HCT116 (cell line): ENCODE data around the gene SCGB1A1. TPM values are rescaled to one million over a fixed set of nuclear protein-coding genes. Genes with fewer than 3 reads are reported as not detected.

ENCODE experiments used
- ATAC-seq: fragments of 200-7000 bp; cut with Tn5 transposase; 2 replicates; pipeline ENCODE4 v1.9.1; 2020; ENCODE audit warnings: mild to moderate bottlenecking, moderate library complexity
- BruUV-seq: library from RNA; stranded (reverse); fragments of 400-500 nt; replicated peaks from 2 replicates; lab custom pipeline; 2021; lab: Mats Ljungman, UMichigan
- CTCF ChIA-PET: fragments of 300-600 bp; sonication (Branson Sonifier 250); formaldehyde crosslinking; loops from one replicate; lab custom pipeline; 2021; ENCODE audit warnings: antibody characterized with exemption; lab: Charles Lee
- POLR2A ChIA-PET: fragments of 300-600, 350-600 bp; sonication (Branson Sonifier 250); formaldehyde crosslinking; loops from one replicate; lab custom pipeline; 2021; ENCODE audit warnings: antibody characterized with exemption; lab: Charles Lee
- RAD21 ChIA-PET, 2 experiments: fragments of 300-600 bp; sonication (Branson Sonifier 250); formaldehyde crosslinking; loops; one replicate each; lab custom pipeline; 2023; ENCODE audit warnings: low total read pairs in 2 of 2; ENCODE audit not compliant: uncharacterized antibody in 2 of 2, unreplicated experiment in 2 of 2, low non-redundant PET in 1 of 2; lab: Charles Lee
- DNase-seq: peaks from one replicate; pipeline ENCODE4 v3.0.0-alpha.2; 2010; ENCODE audit warnings: low read depth, low spot score
- H2AFZ ChIP-seq: fragments of 200-600 bp; shearing (Covaris generic), sonication (generic); 2 replicates; pipeline ENCODE4 v1.6.1; 2017; ENCODE audit warnings: low read depth, mixed run types, mixed read lengths, antibody characterized with exemption, low read length; ENCODE audit not compliant: poor library complexity, severe bottlenecking
- H3K27ac ChIP-seq: 2 replicates; pipeline ENCODE4 v1.5.1; 2012; ENCODE audit warnings: low read depth, low read length
- H3K27me3 ChIP-seq: fragments of 200-600 bp; sonication (generic); 2 replicates; pipeline ENCODE4 v1.6.1; 2016; ENCODE audit warnings: mixed run types, low read length, mixed read lengths; ENCODE audit not compliant: insufficient read depth
- H3K36me3 ChIP-seq, 2 experiments: fragments of 200-500 bp in 1 of 2; fragments of 200-600 bp in 1 of 2; sonication (Bioruptor generic) in 1 of 2; sonication (generic) in 1 of 2; 2 replicates each; pipeline versions ENCODE4 v1.5.1 to v1.6.1; 2014 to 2016; ENCODE audit warnings: low read length in 2 of 2, inconsistent platforms in 1 of 2, mixed read lengths in 1 of 2, mixed run types in 1 of 2; ENCODE audit not compliant: insufficient read depth in 2 of 2, control insufficient read depth in 1 of 2
- H3K4me1 ChIP-seq, 2 experiments: fragments of 200-600 bp in 1 of 2; sonication (generic) in 1 of 2; 2 replicates each; pipeline versions ENCODE4 v1.5.1 to v1.6.1; 2012 to 2017; ENCODE audit warnings: low read length in 2 of 2, inconsistent platforms in 1 of 2, mild to moderate bottlenecking in 1 of 2, mixed read lengths in 1 of 2, mixed run types in 1 of 2, moderate library complexity in 1 of 2; ENCODE audit not compliant: insufficient read depth in 2 of 2, control insufficient read depth in 1 of 2
- H3K4me2 ChIP-seq: fragments of 200-600 bp; sonication (generic); 2 replicates; pipeline ENCODE4 v1.6.1; 2017; ENCODE audit warnings: mixed run types, low read length, mixed read lengths
- H3K4me3 ChIP-seq, 2 experiments: fragments of 200-600 bp in 1 of 2; sonication (generic) in 1 of 2; replicated peaks in 1 of 2; 2 replicates each; pipeline ENCODE4 v1.5.1; 2011 to 2016; ENCODE audit warnings: low read length in 2 of 2, control low read depth in 1 of 2, low read depth in 1 of 2, mild to moderate bottlenecking in 1 of 2, mixed read lengths in 1 of 2, mixed run types in 1 of 2
- H3K79me2 ChIP-seq: fragments of 200-600 bp; sonication (generic); 2 replicates; pipeline ENCODE4 v1.6.1; 2017; ENCODE audit warnings: mild to moderate bottlenecking, mixed run types, low read length, moderate library complexity, mixed read lengths; ENCODE audit not compliant: insufficient read depth
- H3K9ac ChIP-seq: fragments of 200-600 bp; sonication (generic); 2 replicates; pipeline ENCODE4 v1.6.1; 2016; ENCODE audit warnings: low read length, mixed read lengths
- H3K9me2 ChIP-seq: fragments of 200-600 bp; sonication (generic), shearing (Covaris generic); 2 replicates; pipeline ENCODE4 v1.6.1; 2017; ENCODE audit warnings: mixed run types, mild to moderate bottlenecking, moderate library complexity; ENCODE audit not compliant: insufficient read depth
- H3K9me3 ChIP-seq, 2 experiments: fragments of 200-500 bp in 1 of 2; fragments of 200-600 bp in 1 of 2; sonication (Bioruptor generic) in 1 of 2; sonication (generic) in 1 of 2; 2 replicates each; pipeline ENCODE4 v1.6.1; 2014 to 2017; ENCODE audit warnings: low read length in 2 of 2, mixed read lengths in 2 of 2, inconsistent platforms in 1 of 2, low read depth in 1 of 2, mild to moderate bottlenecking in 1 of 2, mixed run types in 1 of 2, moderate library complexity in 1 of 2; ENCODE audit not compliant: control insufficient read depth in 1 of 2, insufficient read depth in 1 of 2
- H4K20me1 ChIP-seq: fragments of 200-600 bp; sonication (generic), shearing (Covaris generic); 2 replicates; pipeline ENCODE4 v1.6.1; 2017; ENCODE audit warnings: mixed run types, mild to moderate bottlenecking, moderate library complexity; ENCODE audit not compliant: insufficient read depth
- CBX3 ChIP-seq: IDR thresholded peaks from 2 replicates; pipeline ENCODE4 v1.6.1; 2012; ENCODE audit warnings: low read depth
- CEBPB ChIP-seq: IDR thresholded peaks from 2 replicates; pipeline ENCODE4 v1.6.1; 2012; ENCODE audit warnings: low read depth
- CTCF ChIP-seq, 3 experiments: fragments of 200-600 bp in 1 of 3; sonication (generic) in 1 of 3; IDR thresholded peaks in 2 of 3; conservative IDR thresholded peaks in 1 of 3; 2 replicates each; pipeline ENCODE4 v1.5.1; 2012 to 2017; ENCODE audit warnings: low read depth in 2 of 3, low read length in 2 of 3, antibody characterized with exemption in 1 of 3, borderline replicate concordance in 1 of 3, control low read depth in 1 of 3, mild to moderate bottlenecking in 1 of 3, mixed read lengths in 1 of 3, mixed run types in 1 of 3, moderate library complexity in 1 of 3; ENCODE audit not compliant: insufficient read depth in 1 of 3
- EGR1 ChIP-seq: IDR thresholded peaks from 2 replicates; pipeline ENCODE4 v1.6.1; 2012; ENCODE audit warnings: low read depth
- ELF1 ChIP-seq: IDR thresholded peaks from 2 replicates; pipeline ENCODE4 v1.6.1; 2012; ENCODE audit warnings: low read depth, borderline replicate concordance
- EZH2 ChIP-seq: fragments of 200-600 bp; sonication (generic); IDR thresholded peaks from 2 replicates; pipeline ENCODE4 v1.6.1; 2017; ENCODE audit warnings: antibody characterized with exemption, mixed run types
- EZH2phosphoT487 ChIP-seq: fragments of 200-600 bp; IDR thresholded peaks from 2 replicates; pipeline ENCODE4 v1.6.1; 2018; ENCODE audit warnings: antibody characterized with exemption, borderline replicate concordance
- FOSL1 ChIP-seq: IDR thresholded peaks from 2 replicates; pipeline ENCODE4 v1.6.1; 2012; ENCODE audit warnings: low read depth
- POLR2A ChIP-seq: IDR thresholded peaks from 2 replicates; pipeline ENCODE4 v1.7.0; 2011; ENCODE audit warnings: borderline replicate concordance; ENCODE audit not compliant: insufficient read depth, insufficient read length; ENCODE audit errors: extremely low read depth
- POLR2AphosphoS5 ChIP-seq: IDR thresholded peaks from 2 replicates; pipeline ENCODE4 v1.6.1; 2011; ENCODE audit warnings: mild to moderate bottlenecking, low read depth, low read length, moderate library complexity
- RAD21 ChIP-seq: IDR thresholded peaks from 2 replicates; pipeline ENCODE4 v1.6.1; 2012; ENCODE audit warnings: low read depth, mild to moderate bottlenecking
- REST ChIP-seq: IDR thresholded peaks from 2 replicates; pipeline ENCODE4 v1.6.1; 2012; ENCODE audit warnings: low read depth
- SIN3A ChIP-seq: IDR thresholded peaks from 2 replicates; pipeline ENCODE4 v1.6.1; 2012; ENCODE audit warnings: low read depth
- SP1 ChIP-seq: IDR thresholded peaks from 2 replicates; pipeline ENCODE4 v1.6.1; 2012; ENCODE audit warnings: low read depth
- SRF ChIP-seq: IDR thresholded peaks from 2 replicates; pipeline ENCODE4 v1.6.1; 2012; ENCODE audit warnings: low read depth
- ZBTB33 ChIP-seq: IDR thresholded peaks from 2 replicates; pipeline ENCODE4 v1.6.1; 2011; ENCODE audit warnings: mild to moderate bottlenecking, low read length, moderate library complexity; ENCODE audit not compliant: insufficient replicate concordance; ENCODE audit errors: extremely low read depth
- ZFX ChIP-seq: fragments of 450-650 bp; IDR thresholded peaks from 2 replicates; pipeline ENCODE4 v1.6.1; 2017
- ZNF274 ChIP-seq: fragments of 200-500 bp; sonication (Bioruptor generic); IDR thresholded peaks from 2 replicates; pipeline ENCODE4 v1.6.1; 2014; ENCODE audit warnings: mild to moderate bottlenecking, low read depth, low read length, inconsistent platforms
- intact Hi-C: fragments of 100-400 bp; cut with micrococcal nuclease; formaldehyde crosslinking; loops from 2 replicates; pipeline ENCODE4 v1.10.0; 2022
- total RNA-seq: library from RNA; stranded (reverse); gene quantifications from one replicate; pipeline ENCODE4 v1.2.1, GENCODE V29; 2021; ENCODE audit not compliant: unreplicated experiment
- TF ChIP-seq, protein P1 (sequence below): IDR thresholded peaks from 2 replicates; pipeline ENCODE4 v1.6.1; 2012
- TF ChIP-seq, protein P2 (sequence below): IDR thresholded peaks from 2 replicates; pipeline ENCODE4 v1.6.1; 2012

SCGB1A1 gene
- total RNA-seq, 1 experiment from 2014 or later, result 2.0 TPM

- H2AFZ ChIP-seq, result no peak overlapping the region
- ATAC-seq (no peak), DNase-seq (no peak)
- POLR2A ChIA-PET, result no interaction called here
- CTCF ChIA-PET, result no interaction called here
- RAD21 ChIA-PET, result no interaction called here
- H3K4me3 ChIP-seq, result no peak overlapping the region
- no peaks in the 10 kb centered on the region for H3K9me2 ChIP-seq
- no peak overlapping the region for H3K27ac ChIP-seq
- no peaks in the 10 kb centered on the region for H4K20me1 ChIP-seq
- TF ChIP-seq ZNF274, result no peak
- no peak for TF ChIP-seq SIN3A
- no peak for TF ChIP-seq POLR2AphosphoS5
- TF ChIP-seq FOSL1, result no peak
- TF ChIP-seq POLR2A, result no peak
- no peak for TF ChIP-seq ZFX
- no peak for TF ChIP-seq REST
- no peak for TF ChIP-seq CBX3
- TF ChIP-seq SRF, result no peak
- no peak for TF ChIP-seq ZBTB33
- no peak for TF ChIP-seq ELF1
- TF ChIP-seq SP1, result no peak
- TF ChIP-seq, protein P1, sequence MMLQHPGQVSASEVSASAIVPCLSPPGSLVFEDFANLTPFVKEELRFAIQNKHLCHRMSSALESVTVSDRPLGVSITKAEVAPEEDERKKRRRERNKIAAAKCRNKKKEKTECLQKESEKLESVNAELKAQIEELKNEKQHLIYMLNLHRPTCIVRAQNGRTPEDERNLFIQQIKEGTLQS, result no peak
- TF ChIP-seq CTCF (IDR thresholded peaks at IDR 0.05 in 2 of 3, conservative IDR thresholded peaks at IDR 0.05 in 1 of 3; ENCODE audit: borderline replicate concordance in 1 of 3, insufficient read depth in 1 of 3, low read depth in 2 of 3, low read length in 2 of 3), result no peak
- TF ChIP-seq CEBPB, result no peak
- TF ChIP-seq EZH2, result no peak
- TF ChIP-seq, protein P2, sequence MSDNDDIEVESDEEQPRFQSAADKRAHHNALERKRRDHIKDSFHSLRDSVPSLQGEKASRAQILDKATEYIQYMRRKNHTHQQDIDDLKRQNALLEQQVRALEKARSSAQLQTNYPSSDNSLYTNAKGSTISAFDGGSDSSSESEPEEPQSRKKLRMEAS, result no peak
- TF ChIP-seq EZH2phosphoT487, result no peak
- no peak for TF ChIP-seq RAD21
- no peak for TF ChIP-seq EGR1
- no peak overlapping the region for H3K4me2 ChIP-seq
- H3K4me1 ChIP-seq, result no peaks in the 10 kb centered on the region
- no peak overlapping the region for H3K9ac ChIP-seq
- no peaks in the 10 kb centered on the region for H3K79me2 ChIP-seq
- intact Hi-C loops, result no loop called here
- H3K9me3 ChIP-seq, result no peaks in the 10 kb centered on the region
- no peaks in the 10 kb centered on the region for H3K36me3 ChIP-seq
- no peaks in the 10 kb centered on the region for H3K27me3 ChIP-seq
- no TSS peak for BruUV-seq
These were observed 45.2 kb upstream of the SCGB1A1 start for GRCh38 chr11:62373464-62374119.
